D721Med (cell line): ENCODE data around the gene AFAP1.
A peak's percentile ranks its signal among the peaks of the same experiment; 100 is the strongest.

Source experiments
- DNase-seq: peaks from one replicate; pipeline ENCODE4 v3.0.0; 2011; ENCODE audit warnings: low spot score; ENCODE audit not compliant: insufficient read length
- FAIRE-seq: peaks from 2 replicates; lab custom pipeline; 2011; peaks lifted over from hg19 to GRCh38; lab: Jason Lieb, UNC
- TF ChIP-seq, protein P1 (sequence below): IDR thresholded peaks from 2 replicates; pipeline ENCODE4 v1.5.1; 2012; ENCODE audit warnings: mild to moderate bottlenecking, control low read depth; ENCODE audit not compliant: insufficient read depth; ENCODE audit errors: missing control alignments

Gene AFAP1

DNA sequence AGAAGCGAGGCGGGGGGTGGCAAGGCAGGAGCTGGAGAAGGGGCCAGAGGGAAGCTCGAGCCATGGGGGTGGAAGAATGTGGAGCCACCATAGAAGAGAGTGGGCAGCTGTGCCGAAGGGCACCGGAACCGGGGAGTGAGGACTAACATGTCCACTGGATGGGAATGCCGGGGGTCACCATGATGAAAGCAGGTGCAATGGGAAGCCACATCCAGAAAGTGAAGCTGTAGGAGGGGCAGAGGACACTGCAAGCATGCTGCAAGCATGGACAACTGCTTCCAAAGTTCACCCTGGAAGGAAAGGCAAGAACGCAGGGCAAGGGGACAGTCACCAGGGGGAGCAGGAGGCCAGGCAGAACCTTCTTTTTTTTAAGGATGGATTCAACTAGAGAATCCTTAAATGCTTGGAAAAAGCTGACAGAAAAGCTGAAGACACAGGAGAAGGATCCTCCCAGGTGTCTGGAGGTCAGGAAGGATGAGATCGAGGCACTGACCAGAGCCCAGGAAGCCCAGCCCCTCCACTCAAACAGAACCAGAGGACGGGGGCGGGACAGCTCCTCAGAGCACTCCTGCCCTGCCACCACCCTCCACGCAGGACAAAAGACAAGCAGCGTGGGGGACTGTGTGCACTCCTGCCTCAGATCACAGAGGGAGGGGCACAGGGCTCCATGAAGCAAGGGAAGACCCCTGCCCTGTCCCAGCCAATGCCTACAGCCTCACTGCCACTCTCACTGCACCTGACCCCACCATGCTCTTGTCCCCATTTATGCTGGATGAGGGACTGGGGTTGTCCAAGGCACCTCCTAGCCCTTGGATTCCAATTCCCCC, 169.2 kb downstream of the AFAP1 start:
- DNase-seq (no peak), FAIRE-seq (no peak)
- TF ChIP-seq, protein P1, sequence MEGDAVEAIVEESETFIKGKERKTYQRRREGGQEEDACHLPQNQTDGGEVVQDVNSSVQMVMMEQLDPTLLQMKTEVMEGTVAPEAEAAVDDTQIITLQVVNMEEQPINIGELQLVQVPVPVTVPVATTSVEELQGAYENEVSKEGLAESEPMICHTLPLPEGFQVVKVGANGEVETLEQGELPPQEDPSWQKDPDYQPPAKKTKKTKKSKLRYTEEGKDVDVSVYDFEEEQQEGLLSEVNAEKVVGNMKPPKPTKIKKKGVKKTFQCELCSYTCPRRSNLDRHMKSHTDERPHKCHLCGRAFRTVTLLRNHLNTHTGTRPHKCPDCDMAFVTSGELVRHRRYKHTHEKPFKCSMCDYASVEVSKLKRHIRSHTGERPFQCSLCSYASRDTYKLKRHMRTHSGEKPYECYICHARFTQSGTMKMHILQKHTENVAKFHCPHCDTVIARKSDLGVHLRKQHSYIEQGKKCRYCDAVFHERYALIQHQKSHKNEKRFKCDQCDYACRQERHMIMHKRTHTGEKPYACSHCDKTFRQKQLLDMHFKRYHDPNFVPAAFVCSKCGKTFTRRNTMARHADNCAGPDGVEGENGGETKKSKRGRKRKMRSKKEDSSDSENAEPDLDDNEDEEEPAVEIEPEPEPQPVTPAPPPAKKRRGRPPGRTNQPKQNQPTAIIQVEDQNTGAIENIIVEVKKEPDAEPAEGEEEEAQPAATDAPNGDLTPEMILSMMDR: peak; percentile 21

DNA sequence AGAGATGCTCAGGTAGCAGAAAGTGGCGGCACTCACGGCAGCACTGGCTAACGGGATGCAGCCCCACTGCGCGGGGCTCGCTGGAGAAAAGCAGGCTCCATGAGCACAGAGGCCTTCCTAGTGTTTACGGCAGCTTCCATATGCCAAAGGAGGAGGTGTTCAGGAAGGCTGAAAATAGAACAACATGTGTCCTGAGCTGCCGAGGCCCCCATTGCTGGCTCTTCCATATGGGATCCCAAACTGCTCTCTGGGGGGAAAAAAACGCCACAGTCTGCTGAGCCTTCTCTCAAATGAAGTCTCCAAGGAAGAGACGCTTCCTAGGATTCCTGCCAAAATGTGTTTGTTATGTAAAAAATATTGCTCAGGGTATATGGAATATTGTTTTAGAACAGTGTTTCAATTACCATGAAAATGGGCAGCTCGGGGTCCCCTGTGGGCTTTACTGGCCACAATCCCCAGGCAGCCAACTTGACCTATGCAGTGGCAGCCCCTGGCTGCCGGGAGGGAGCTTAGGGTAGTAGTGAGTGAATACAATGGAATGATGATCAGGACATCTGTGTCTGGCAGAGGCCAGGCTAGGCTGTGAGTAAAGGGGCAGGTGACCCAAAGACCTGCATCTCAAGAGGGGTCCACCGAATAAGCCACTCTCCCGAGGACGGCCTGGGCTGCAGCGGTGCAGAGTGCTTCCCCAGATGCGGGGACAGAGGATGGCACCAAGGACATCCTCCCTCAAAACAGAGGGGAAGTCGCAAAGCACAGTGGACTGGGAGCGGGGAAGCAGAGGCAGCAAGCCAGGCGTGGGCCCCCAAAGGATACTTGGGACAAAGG, 170.1 kb downstream of the AFAP1 start:
- FAIRE-seq: no peak
- TF ChIP-seq, protein P1: no peak

DNA sequence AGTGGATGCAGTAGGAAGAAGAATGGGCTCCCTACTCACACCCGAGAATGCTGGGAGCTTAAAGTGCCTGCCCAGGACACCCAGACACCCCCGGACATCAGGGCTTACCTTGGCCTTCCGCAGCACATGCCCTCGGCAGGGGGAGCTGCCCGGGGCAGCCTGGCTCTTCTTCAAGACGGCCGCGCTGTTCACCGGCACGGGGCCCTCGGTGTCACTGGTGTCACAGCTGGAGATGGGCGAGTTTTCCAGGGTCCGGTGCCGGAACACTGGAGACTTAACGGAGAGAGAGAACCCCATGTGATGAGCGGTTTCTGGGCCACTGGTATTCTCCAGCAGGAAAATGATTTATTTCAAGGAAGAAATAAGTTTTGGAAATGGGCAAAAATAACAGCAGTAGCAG, 170.9 kb downstream of the AFAP1 start:
- DNase-seq (no peak), FAIRE-seq (no peak)
- TF ChIP-seq, protein P1: no peak

More for the DNA sequence above, 170.1 kb downstream of the AFAP1 start:
- DNase-seq: no peak

DNA sequence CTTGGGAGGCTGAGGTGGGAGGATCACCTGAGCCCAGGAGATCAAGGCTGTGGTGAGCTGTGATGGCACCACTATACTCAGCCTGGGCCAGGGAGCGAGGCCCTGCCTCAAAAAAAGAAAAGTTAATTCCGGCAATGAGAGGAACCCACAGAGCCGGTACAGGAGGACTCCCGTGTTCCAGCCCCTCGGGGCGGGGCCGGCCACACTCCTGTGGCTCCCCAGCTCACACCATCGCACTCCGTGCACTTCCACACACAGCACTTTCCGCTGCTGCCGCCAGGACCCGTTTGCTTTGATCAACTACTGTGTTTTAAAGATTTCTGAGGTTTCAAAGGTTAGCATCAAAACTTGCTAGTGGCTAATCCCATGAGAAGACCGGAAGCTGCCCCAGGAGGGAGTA, 171.7 kb downstream of the AFAP1 start:
- no peak for DNase-seq
- TF ChIP-seq, protein P1: no peak
- no peak for FAIRE-seq

DNA sequence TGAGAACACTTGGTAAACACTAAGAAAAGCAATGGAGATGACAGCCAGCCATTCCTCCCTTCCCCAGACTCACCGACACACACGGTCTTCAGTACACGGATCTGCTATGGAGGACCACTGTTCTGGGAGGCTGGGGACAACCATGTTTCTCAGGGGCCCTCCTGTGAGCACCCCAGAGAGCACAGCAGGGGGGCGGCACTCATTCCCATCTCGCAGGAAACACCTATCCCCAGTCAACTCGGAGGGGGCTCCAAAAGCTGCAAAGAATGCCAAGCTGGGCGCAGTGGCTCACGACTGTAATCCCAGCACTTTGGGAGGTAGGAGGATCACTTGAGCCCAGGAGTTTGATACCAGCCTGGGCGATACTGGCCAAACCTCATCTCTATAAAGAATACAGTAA, 172.1 kb downstream of the AFAP1 start:
- DNase-seq (no peak), FAIRE-seq (no peak)

DNA sequence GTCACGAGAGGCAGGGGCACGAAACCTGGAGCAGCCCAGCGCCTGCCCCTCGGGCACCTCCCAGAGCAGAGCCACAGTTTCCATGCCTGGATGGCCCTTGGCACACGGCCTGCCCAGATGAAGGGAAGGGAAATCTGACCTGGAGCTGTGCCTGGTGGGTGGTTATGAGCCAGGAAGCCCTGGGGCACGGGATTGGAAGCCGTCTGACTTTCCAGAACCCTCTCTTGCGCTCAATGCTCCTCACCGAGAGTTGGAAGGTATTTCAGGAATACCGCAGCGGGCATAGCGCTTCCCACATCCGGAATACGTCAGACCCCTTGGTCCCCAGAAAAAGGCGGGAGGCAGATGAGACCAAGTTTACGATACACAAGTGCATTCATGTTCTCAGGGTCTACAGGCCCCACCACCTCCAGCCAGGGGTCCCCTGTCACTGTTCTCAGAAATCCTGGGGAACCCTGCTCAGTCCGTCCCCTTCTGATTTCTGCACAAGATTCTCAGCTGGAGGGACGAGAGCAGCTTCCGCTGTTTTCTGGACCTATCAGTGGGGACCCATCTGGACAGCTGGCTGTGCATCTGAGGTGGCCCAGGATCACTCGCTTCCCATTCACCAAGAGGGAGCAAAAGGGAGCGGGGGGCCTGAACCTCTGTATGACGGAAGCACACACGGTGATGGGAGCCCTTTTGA, 172.9 kb downstream of the AFAP1 start:
- TF ChIP-seq, protein P1: no peak
- DNase-seq (no peak), FAIRE-seq (no peak)

More for the DNA sequence above, 172.1 kb downstream of the AFAP1 start:
- TF ChIP-seq, protein P1: no peak
